Measurements from ENCODE around the gene EGFR.

- TF ChIP-seq CTCF (conservative IDR thresholded peaks at IDR 0.05; ENCODE audit: low read length) (no peak), EZH2phosphoT487 (IDR thresholded peaks at IDR 0.05; ENCODE audit: borderline replicate concordance) (no peak)
These were observed 227.4 kb downstream of the EGFR start for GRCh38 chr7:55246171-55246570.

All from Loucy (cell line).